Right ventricle myocardium superior (tissue), 1 donor: ENCODE results near the gene OR4D5. TPM values are rescaled to one million over a fixed set of nuclear protein-coding genes. Genes with fewer than 3 reads are reported as not detected.

Experiments
- total RNA-seq: library from RNA; stranded (reverse); fragmentation: NEBNext Ultra II Directional; extraction: Animal tissue kit (Norgen Biotek cat#: 25700); gene quantifications from one replicate; pipeline ENCODE4 v1.2.1, GENCODE V29; 2021
- donor health status: DM: no; HTN: yes; CAD: no; lungs with severe emphysema.

The OR4D5 gene
- total RNA-seq, 1 donor from 2014 or later, result not detected

Other genes with a start within 250 kb of the OR4D5 start
- gene ZNF202, start 198.0 kb upstream of the OR4D5 start, total RNA-seq, result 4.4 TPM
- not detected for gene OR6X1, start 185.1 kb upstream of the OR4D5 start, total RNA-seq
- not detected for gene OR6M1, start 133.3 kb upstream of the OR4D5 start, total RNA-seq
- not detected for gene TMEM225, start 53.9 kb upstream of the OR4D5 start, total RNA-seq
- not detected for gene OR8D4, start 37.5 kb upstream of the OR4D5 start, total RNA-seq
- gene OR6T1, start 4.2 kb downstream of the OR4D5 start, total RNA-seq, result not detected
- not detected for gene OR10S1, start 38.2 kb downstream of the OR4D5 start, total RNA-seq
- gene OR10G6, start 55.5 kb downstream of the OR4D5 start, total RNA-seq, result not detected
- not detected for gene OR10G4, start 73.4 kb downstream of the OR4D5 start, total RNA-seq
- gene OR10G9, start 83.4 kb downstream of the OR4D5 start, total RNA-seq, result not detected
- not detected for gene OR10G8, start 87.2 kb downstream of the OR4D5 start, total RNA-seq
- not detected for gene OR10G7, start 101.7 kb downstream of the OR4D5 start, total RNA-seq
- gene VWA5A, start 175.8 kb downstream of the OR4D5 start, total RNA-seq, result 3.5 TPM
- not detected for gene OR10D3, start 243.7 kb downstream of the OR4D5 start, total RNA-seq